Measurements from ENCODE around the gene MYH15.

The MYH15 gene

DNA sequence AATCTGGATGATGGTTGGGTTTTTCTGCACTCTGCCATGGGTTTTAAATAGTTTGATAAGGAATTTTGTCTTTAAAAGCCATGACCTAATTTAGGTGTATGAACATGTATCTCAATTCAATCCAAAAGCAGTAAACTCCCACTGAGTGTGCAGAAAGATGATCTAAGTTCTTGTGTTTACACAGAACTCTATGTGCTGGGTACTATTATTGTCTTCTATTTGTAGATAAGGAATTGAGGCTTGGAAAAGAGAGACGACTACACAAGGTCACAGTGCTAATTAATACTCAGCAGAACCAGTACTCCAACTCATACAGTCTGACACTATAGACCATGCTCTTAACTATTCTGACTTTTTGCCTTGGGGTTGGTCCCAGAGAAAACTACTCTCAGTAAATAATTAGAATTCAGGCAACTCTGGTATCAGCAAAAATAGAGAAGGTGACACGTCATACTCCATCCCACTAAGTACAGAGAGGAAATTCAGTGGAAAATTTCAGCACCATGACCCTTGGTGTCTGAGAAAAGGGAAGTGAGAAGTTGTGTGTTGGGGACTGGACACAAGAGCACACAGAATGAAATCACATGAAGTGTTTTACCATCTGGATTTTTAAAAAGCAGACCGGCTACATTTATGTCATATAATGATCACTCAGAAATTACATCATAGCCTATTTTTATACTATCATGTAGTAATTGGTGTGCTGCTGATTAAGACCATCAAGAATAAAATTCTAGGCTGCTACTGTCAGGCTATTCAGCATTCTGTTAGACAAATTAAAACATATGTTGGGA is 18.3 kb upstream of the MYH15 start:
- Histone ChIP-seq H3K9ac (ENCODE audit: low read length in 2 of 2) (no peak overlapping the region), H3K36me3 (ENCODE audit: control insufficient read depth in 2 of 2, insufficient read depth in 2 of 2, low read length in 2 of 2) (no peaks in the 10 kb centered on the region), H3K4me3 (ENCODE audit: low read length in 2 of 2) (no peak overlapping the region), H3K27me3 (ENCODE audit: control insufficient read depth in 1 of 2, insufficient read depth in 2 of 2, low read length in 2 of 2) (no peaks in the 10 kb centered on the region), H3K9me3 (ENCODE audit: control insufficient read depth in 2 of 2, low read length in 2 of 2) (no peaks in the 10 kb centered on the region), H3K4me1 (ENCODE audit: control insufficient read depth, insufficient read depth, low read length) (no peaks in the 10 kb centered on the region), H3K27ac (ENCODE audit: low read length) (no peak overlapping the region)

- Histone ChIP-seq H3K4me1 (ENCODE audit: control insufficient read depth, insufficient read depth, low read length) (no peaks in the 10 kb centered on the region), H3K9me3 (ENCODE audit: control insufficient read depth in 2 of 2, low read length in 2 of 2) (no peaks in the 10 kb centered on the region), H3K36me3 (ENCODE audit: control insufficient read depth in 2 of 2, insufficient read depth in 2 of 2, low read length in 2 of 2) (no peaks in the 10 kb centered on the region), H3K27ac (ENCODE audit: low read length) (no peak overlapping the region), H3K4me3 (ENCODE audit: low read length in 2 of 2) (no peak overlapping the region), H3K27me3 (ENCODE audit: control insufficient read depth in 1 of 2, insufficient read depth in 2 of 2, low read length in 2 of 2) (no peaks in the 10 kb centered on the region), H3K9ac (ENCODE audit: low read length in 2 of 2) (no peak overlapping the region)
Observed at GRCh38 chr3:108527817-108528216, 17.4 kb upstream of the MYH15 start.

DNA sequence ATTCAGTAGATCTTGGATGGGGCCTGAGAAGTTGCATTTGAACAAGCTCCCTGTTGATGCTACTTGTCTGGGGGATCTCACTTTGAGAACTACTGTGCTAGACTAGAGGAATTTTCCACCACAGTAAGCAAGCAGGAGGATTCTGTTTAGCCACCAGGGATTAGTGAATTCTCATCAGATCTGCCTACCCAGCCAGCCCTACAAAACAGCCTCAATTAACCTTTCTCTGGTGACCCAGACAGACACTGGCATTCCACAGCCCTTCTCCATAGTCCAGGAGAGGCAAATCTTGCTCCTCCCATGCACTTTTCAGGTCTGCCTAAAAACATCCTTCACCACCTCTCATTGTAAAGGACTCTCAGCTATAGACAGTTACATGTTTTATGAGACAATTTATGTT is 16.7 kb upstream of the MYH15 start:
- no peak overlapping the region for H3K9ac ChIP-seq (ENCODE audit: low read length in 2 of 2)
- no peaks in the 10 kb centered on the region for H3K27me3 ChIP-seq (ENCODE audit: control insufficient read depth in 1 of 2, insufficient read depth in 2 of 2, low read length in 2 of 2)
- no peaks in the 10 kb centered on the region for H3K4me1 ChIP-seq (ENCODE audit: control insufficient read depth, insufficient read depth, low read length)
- no peaks in the 10 kb centered on the region for H3K9me3 ChIP-seq (ENCODE audit: control insufficient read depth in 2 of 2, low read length in 2 of 2)
- no peaks in the 10 kb centered on the region for H3K36me3 ChIP-seq (ENCODE audit: control insufficient read depth in 2 of 2, insufficient read depth in 2 of 2, low read length in 2 of 2)
- no peak overlapping the region for H3K4me3 ChIP-seq (ENCODE audit: low read length in 2 of 2)
- no peak overlapping the region for H3K27ac ChIP-seq (ENCODE audit: low read length)

DNA sequence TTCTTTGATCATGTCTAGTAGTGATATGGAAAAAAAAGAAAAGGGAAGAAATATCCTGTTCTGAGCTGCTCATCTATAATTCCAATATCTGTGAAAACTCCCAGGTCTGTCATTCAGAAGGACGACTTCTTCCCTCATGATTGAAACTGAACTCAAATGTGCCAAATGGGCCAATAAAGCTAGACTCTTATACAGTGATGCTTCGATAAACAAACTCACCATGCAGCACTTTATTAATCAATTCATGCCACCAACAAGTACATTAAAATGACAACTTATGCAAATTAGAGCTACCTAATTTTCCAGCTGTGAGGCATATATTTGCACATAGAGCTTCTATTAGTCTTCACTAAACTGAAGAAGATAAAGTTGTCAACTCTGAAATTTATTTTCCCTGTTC is 15.6 kb upstream of the MYH15 start:
- Histone ChIP-seq H3K4me3 (ENCODE audit: low read length in 2 of 2) (no peak overlapping the region), H3K9ac (ENCODE audit: low read length in 2 of 2) (no peak overlapping the region), H3K9me3 (ENCODE audit: control insufficient read depth in 2 of 2, low read length in 2 of 2) (no peaks in the 10 kb centered on the region), H3K27me3 (ENCODE audit: control insufficient read depth in 1 of 2, insufficient read depth in 2 of 2, low read length in 2 of 2) (no peaks in the 10 kb centered on the region), H3K4me1 (ENCODE audit: control insufficient read depth, insufficient read depth, low read length) (no peaks in the 10 kb centered on the region), H3K36me3 (ENCODE audit: control insufficient read depth in 2 of 2, insufficient read depth in 2 of 2, low read length in 2 of 2) (no peaks in the 10 kb centered on the region), H3K27ac (ENCODE audit: low read length) (no peak overlapping the region)

GRCh38 chr3:108525256-108525655 is 14.9 kb upstream of the MYH15 start:
- no peak overlapping the region for H3K9ac ChIP-seq (ENCODE audit: low read length in 2 of 2)
- no peaks in the 10 kb centered on the region for H3K36me3 ChIP-seq (ENCODE audit: control insufficient read depth in 2 of 2, insufficient read depth in 2 of 2, low read length in 2 of 2)
- no peaks in the 10 kb centered on the region for H3K4me1 ChIP-seq (ENCODE audit: control insufficient read depth, insufficient read depth, low read length)
- no peak overlapping the region for H3K4me3 ChIP-seq (ENCODE audit: low read length in 2 of 2)
- H3K9me3 ChIP-seq (ENCODE audit: control insufficient read depth in 2 of 2, low read length in 2 of 2), result no peaks in the 10 kb centered on the region
- H3K27ac ChIP-seq (ENCODE audit: low read length), result peak overlapping the region; percentile 8
- H3K27me3 ChIP-seq (ENCODE audit: control insufficient read depth in 1 of 2, insufficient read depth in 2 of 2, low read length in 2 of 2), result no peaks in the 10 kb centered on the region

DNA sequence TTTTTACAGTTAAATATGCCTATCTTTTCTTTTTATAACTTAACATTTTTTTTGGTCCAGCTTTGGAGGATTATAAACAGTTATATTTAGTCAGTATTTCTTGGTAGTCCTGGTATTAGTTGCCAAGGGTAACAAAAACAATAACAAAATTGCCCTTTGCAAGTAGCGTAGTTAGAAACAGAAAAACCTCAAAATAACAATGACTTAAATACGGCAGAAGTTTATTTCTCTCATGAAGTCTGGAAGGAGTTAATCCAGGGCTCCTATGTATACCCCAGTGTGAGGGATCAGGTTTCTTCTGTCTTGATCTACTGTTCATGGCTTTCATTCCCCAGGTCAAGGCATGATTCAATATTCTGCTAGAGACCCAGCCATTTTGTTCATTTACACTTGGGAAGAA is 14.1 kb upstream of the MYH15 start:
- no peak overlapping the region for H3K9ac ChIP-seq (ENCODE audit: low read length in 2 of 2)
- H3K9me3 ChIP-seq (ENCODE audit: control insufficient read depth in 2 of 2, low read length in 2 of 2), result no peaks in the 10 kb centered on the region
- H3K27ac ChIP-seq (ENCODE audit: low read length), result peak overlapping the region; percentile 32
- no peaks in the 10 kb centered on the region for H3K4me1 ChIP-seq (ENCODE audit: control insufficient read depth, insufficient read depth, low read length)
- no peaks in the 10 kb centered on the region for H3K27me3 ChIP-seq (ENCODE audit: control insufficient read depth in 1 of 2, insufficient read depth in 2 of 2, low read length in 2 of 2)
- no peaks in the 10 kb centered on the region for H3K36me3 ChIP-seq (ENCODE audit: control insufficient read depth in 2 of 2, insufficient read depth in 2 of 2, low read length in 2 of 2)
- H3K4me3 ChIP-seq (ENCODE audit: low read length in 2 of 2), result peak overlapping the region in 1 of 2 donors; percentile 4

GRCh38 chr3:108518895-108519294 is 8.5 kb upstream of the MYH15 start:
- H3K4me1 ChIP-seq (ENCODE audit: control insufficient read depth, insufficient read depth, low read length), result no peaks in the 10 kb centered on the region
- H3K9me3 ChIP-seq (ENCODE audit: control insufficient read depth in 2 of 2, low read length in 2 of 2), result no peaks in the 10 kb centered on the region
- no peak overlapping the region for H3K27ac ChIP-seq (ENCODE audit: low read length)
- no peaks in the 10 kb centered on the region for H3K27me3 ChIP-seq (ENCODE audit: control insufficient read depth in 1 of 2, insufficient read depth in 2 of 2, low read length in 2 of 2)
- no peak overlapping the region for H3K9ac ChIP-seq (ENCODE audit: low read length in 2 of 2)
- H3K36me3 ChIP-seq (ENCODE audit: control insufficient read depth in 2 of 2, insufficient read depth in 2 of 2, low read length in 2 of 2), result no peaks in the 10 kb centered on the region
- H3K4me3 ChIP-seq (ENCODE audit: low read length in 2 of 2), result no peak overlapping the region

DNA sequence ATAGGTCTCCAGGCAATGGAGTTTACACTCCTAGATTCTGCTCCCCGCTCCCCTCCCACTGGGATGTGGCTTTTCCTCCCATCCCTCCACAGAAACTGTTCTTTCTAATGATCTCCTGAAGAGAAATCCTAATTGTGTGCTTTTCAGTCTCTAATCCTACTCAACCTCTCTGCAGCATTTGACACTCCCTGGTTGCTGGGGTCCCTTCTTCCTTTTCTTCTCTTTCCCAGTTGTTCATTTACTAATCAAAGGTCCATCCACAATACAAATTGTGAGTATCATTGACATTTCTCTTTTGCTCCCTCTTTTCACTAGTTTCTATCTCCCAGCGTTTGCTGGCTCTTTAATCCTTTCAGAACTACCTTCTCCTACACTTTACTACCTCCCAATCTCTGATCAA is 6.5 kb upstream of the MYH15 start:
- no peaks in the 10 kb centered on the region for H3K9me3 ChIP-seq (ENCODE audit: control insufficient read depth in 2 of 2, low read length in 2 of 2)
- no peaks in the 10 kb centered on the region for H3K27me3 ChIP-seq (ENCODE audit: control insufficient read depth in 1 of 2, insufficient read depth in 2 of 2, low read length in 2 of 2)
- no peak overlapping the region for H3K4me3 ChIP-seq (ENCODE audit: low read length in 2 of 2)
- no peak overlapping the region for H3K27ac ChIP-seq (ENCODE audit: low read length)
- H3K4me1 ChIP-seq (ENCODE audit: control insufficient read depth, insufficient read depth, low read length), result peaks cover 4% of the 10 kb centered on the region
- no peak overlapping the region for H3K9ac ChIP-seq (ENCODE audit: low read length in 2 of 2)
- no peaks in the 10 kb centered on the region for H3K36me3 ChIP-seq (ENCODE audit: control insufficient read depth in 2 of 2, insufficient read depth in 2 of 2, low read length in 2 of 2)

- no peak overlapping the region for H3K4me3 ChIP-seq (ENCODE audit: low read length in 2 of 2)
Observed at GRCh38 chr3:108513961-108514360, 3.6 kb upstream of the MYH15 start.

GRCh38 chr3:108512671-108513070 is 2.3 kb upstream of the MYH15 start:
- Histone ChIP-seq H3K27ac (ENCODE audit: low read length) (no peak overlapping the region), H3K9me3 (ENCODE audit: control insufficient read depth in 2 of 2, low read length in 2 of 2) (no peaks in the 10 kb centered on the region), H3K4me3 (ENCODE audit: low read length in 2 of 2) (no peak overlapping the region), H3K27me3 (ENCODE audit: control insufficient read depth in 1 of 2, insufficient read depth in 2 of 2, low read length in 2 of 2) (no peaks in the 10 kb centered on the region), H3K9ac (ENCODE audit: low read length in 2 of 2) (no peak overlapping the region), H3K36me3 (ENCODE audit: control insufficient read depth in 2 of 2, insufficient read depth in 2 of 2, low read length in 2 of 2) (no peaks in the 10 kb centered on the region), H3K4me1 (ENCODE audit: control insufficient read depth, insufficient read depth, low read length) (peaks cover 4% of the 10 kb centered on the region)

More at GRCh38 chr3:108513961-108514360, 3.6 kb upstream of the MYH15 start:
- peaks cover 4% of the 10 kb centered on the region for H3K4me1 ChIP-seq (ENCODE audit: control insufficient read depth, insufficient read depth, low read length)
- H3K27me3 ChIP-seq (ENCODE audit: control insufficient read depth in 1 of 2, insufficient read depth in 2 of 2, low read length in 2 of 2), result no peaks in the 10 kb centered on the region
- H3K27ac ChIP-seq (ENCODE audit: low read length), result no peak overlapping the region
- H3K36me3 ChIP-seq (ENCODE audit: control insufficient read depth in 2 of 2, insufficient read depth in 2 of 2, low read length in 2 of 2), result no peaks in the 10 kb centered on the region
- H3K9me3 ChIP-seq (ENCODE audit: control insufficient read depth in 2 of 2, low read length in 2 of 2), result no peaks in the 10 kb centered on the region
- H3K9ac ChIP-seq (ENCODE audit: low read length in 2 of 2), result no peak overlapping the region

DNA sequence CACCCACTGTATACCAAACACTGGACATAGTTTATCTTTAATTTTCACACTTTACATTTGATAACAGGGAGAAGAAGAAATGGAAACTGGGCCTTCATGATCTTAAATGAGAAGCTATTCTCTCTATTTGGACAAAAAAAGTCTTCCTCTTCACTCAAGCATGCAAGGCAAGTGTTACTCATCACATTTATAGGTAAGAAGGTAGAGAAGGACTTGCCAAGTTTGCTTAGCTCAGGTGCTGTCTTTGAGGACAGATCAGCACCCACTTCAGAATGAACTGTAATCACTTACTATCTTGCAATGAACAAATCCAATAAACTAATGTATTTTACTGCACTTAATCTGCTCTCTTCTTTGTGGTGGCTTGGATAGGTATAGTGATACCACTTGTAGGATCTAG is 1.1 kb upstream of the MYH15 start:
- Histone ChIP-seq H3K4me1 (ENCODE audit: control insufficient read depth, insufficient read depth, low read length) (peaks cover 4% of the 10 kb centered on the region), H3K27ac (ENCODE audit: low read length) (no peak overlapping the region), H3K27me3 (ENCODE audit: control insufficient read depth in 1 of 2, insufficient read depth in 2 of 2, low read length in 2 of 2) (no peaks in the 10 kb centered on the region), H3K9ac (ENCODE audit: low read length in 2 of 2) (no peak overlapping the region), H3K4me3 (ENCODE audit: low read length in 2 of 2) (no peak overlapping the region), H3K9me3 (ENCODE audit: control insufficient read depth in 2 of 2, low read length in 2 of 2) (no peaks in the 10 kb centered on the region), H3K36me3 (ENCODE audit: control insufficient read depth in 2 of 2, insufficient read depth in 2 of 2, low read length in 2 of 2) (no peaks in the 10 kb centered on the region)
